HG03135 (cell line): ENCODE data around the gene SELENON.

Experiments
- ATAC-seq: cut with Tn5 transposase; IDR thresholded peaks from one replicate; pipeline ENCODE4 v1.9.1; 2021; ENCODE audit warnings: mild to moderate bottlenecking, moderate library complexity; ENCODE audit not compliant: unreplicated experiment

SELENON gene

DNA sequence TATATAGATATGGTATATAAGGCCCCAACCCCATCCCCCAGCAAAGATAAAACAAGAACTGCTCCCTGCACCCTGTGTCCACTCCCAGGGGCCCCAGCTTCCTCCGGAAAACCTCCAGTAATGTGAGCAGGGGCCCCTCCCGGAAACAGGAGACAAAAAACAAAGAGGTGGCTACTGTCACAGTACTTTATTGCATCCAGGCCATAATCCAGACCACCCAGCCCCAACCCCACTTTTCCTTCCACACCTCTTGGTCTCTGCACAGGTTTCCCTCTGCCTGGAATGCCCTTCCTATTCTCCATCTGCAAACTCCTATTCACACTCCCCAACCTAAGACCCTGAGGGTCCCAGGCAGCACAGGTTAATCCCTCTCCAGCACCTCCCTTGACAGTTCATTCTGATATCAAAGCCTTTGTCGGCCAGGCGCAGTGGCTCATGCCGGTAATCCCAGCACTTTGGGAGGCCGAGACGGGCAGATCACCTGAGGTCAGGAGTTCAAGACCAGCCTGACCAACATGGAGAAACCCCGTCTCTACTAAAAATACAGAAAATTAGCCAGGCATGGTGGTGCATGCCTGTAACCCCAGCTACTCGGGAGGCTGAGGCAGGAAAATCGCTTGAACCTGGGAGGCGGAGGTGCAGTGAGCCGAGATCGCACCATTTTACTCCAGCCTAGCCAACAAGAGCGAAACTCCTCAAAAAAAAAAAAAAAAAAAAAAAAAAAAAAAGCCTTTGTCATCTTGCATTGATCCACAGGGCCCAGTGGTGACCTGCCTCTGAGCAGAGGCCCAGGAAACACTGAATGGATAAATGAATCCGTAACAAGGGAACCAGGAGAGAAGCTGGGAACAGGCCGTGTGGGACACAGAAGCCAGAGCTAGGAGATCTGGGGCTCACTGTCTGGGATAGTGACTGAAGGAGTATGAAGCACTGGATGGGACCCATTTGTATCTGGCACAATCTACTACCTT lies 61.6 kb downstream of the SELENON start:
- ATAC-seq = no peak

- no peak for ATAC-seq
Observed at GRCh38 chr1:25862785-25863485, 62.9 kb downstream of the SELENON start.

GRCh38 chr1:25863486-25864262 lies 63.7 kb downstream of the SELENON start:
- no peak for ATAC-seq

DNA sequence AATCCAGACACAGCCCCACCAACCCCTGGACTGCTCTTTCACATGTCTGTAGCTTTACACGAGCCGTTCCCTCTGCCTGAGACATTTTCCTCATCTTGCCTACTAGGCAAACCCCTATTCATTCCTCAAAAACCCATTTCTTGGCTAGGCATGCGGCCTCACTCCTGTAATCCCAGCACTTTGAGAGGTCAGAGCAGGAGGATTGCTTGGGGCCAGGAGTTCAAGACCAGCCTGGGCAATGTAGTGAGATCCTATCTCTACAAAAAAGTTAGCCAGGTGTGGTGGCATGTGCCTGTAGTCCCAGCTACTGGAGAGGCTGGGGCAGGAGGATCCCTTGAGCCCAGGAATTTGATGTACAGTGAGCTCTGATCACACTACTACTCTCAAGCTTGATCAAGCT lies 64.4 kb downstream of the SELENON start:
- no peak for ATAC-seq

DNA sequence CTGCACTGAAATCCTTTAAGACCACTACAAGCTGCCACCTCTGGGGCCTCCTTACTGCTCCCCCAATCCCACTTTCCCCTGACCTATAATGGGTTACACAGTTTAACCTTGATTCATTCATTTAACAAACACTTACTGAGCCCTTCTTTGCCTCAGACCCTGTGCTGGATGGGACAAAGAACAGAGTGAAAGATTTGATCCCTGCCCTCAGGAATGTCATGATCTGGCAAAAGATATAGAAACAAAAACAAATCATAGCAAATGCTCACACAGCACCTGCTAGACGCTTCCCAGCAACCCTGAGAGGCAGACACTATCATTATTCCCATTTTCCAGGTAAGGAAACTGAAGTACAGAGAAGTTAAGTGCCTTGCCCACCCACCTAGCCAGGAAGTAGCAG lies 66.3 kb downstream of the SELENON start:
- no peak for ATAC-seq

GRCh38 chr1:25867210-25867991 lies 67.4 kb downstream of the SELENON start:
- no peak for ATAC-seq
